HG03039 (cell line): ENCODE results near the gene DMTF1.
"Not testable (repeated sequence)": the region's sequence is repeated elsewhere in the genome, so short reads cannot be mapped to it uniquely, and the experiment has no call there.

Experiments
- ATAC-seq: cut with Tn5 transposase; IDR thresholded peaks from one replicate; pipeline ENCODE4 v1.9.1; 2021; ENCODE audit warnings: mild to moderate bottlenecking, moderate library complexity; ENCODE audit not compliant: unreplicated experiment

DMTF1 gene

DNA sequence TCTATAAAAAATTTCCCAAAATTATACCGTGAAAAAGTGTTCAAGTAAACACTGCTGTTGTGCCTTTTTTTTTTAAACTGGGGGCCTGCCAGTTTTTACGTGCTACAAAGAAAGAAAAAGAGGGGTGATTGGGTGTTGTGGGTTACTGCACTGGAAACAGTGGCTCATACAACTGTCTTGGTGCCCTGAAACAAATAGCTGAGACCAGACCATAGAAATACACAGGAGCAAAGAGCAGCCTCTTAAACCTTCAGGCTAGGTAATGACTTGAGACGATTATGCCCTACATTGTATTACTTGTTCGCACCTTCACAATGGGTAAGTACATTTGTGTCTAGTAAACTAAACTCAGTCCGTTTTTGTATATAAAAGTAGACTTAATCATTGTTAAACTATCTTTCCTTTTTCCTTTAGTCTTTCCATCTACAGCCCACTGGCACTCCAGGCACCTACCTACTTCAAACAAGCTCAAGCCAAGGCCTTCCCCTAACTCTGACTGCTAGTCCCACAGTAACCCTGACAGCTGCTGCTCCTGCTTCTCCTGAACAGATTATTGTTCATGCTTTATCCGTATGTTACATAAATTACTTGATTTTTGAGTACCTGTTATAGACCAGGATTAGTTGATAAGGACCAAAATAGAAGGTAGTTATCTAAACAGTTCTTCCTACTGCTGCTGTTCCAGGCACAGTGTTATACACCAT is 40.7 kb downstream of the DMTF1 start:
- no peak for ATAC-seq

GRCh38 chr7:87193912-87194311 is 41.7 kb downstream of the DMTF1 start:
- no peak for ATAC-seq

- ATAC-seq, result no peak
These were observed 47.0 kb downstream of the DMTF1 start for GRCh38 chr7:87199241-87199640.

DNA sequence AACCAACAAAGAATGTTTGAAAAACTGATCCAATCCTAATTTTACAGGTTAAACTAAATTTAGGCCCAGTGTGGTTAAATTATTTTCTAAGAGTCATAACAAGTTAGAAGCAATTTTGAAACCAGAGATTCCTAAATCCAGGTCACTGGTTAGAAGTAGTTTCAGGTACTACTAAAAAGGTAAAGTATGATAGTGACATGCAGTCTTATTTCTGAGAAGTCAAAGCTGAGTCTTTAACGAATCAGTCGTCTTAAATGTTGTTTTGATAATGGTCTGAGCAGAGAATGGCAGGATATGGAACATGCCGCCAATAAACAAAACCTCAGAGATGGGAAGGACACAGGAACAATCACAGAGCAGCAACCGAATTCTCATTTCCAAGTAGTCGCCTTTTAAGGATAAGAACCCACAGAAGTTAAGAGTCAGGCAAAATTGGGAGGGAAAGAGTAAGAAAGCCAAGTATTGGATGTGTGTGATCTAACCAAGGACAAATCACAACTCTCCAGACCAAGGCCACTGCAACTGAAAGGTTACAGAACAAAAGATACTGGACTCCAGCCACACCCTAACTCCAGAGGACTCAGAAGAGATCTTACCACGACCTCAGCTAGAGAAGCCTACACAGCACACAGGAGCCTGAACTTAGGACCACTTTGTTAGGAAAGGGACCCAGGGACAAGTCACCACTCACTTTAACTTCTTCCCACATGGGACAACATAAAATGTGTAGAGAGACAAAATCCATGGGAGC is 47.6 kb downstream of the DMTF1 start:
- ATAC-seq, result no peak

GRCh38 chr7:87202208-87202607 is 50.0 kb downstream of the DMTF1 start:
- ATAC-seq, result no peak

GRCh38 chr7:87202705-87203104 is 50.5 kb downstream of the DMTF1 start:
- no peak for ATAC-seq

GRCh38 chr7:87203929-87204328 is 51.7 kb downstream of the DMTF1 start:
- ATAC-seq, result not testable (repeated sequence)

DNA sequence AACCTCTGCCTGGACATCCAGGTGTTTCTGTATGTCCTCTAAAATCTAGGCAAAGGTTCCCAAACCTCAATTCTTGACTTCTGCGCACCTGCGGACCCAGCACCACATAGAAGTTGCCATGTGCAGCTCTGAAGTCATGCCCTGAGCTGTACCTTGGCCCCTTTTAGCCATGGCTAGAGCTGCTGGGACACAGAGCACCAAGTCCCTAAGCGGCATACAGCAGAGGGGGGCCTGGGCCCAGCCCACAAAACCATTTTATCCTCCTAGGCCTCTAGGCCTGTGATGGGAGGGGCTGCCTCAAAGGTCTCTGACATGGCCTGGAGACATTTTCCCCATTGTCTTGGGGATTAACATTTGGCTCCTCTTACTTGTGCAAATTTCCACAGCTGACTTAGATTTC is 52.7 kb downstream of the DMTF1 start:
- ATAC-seq, result no peak

DNA sequence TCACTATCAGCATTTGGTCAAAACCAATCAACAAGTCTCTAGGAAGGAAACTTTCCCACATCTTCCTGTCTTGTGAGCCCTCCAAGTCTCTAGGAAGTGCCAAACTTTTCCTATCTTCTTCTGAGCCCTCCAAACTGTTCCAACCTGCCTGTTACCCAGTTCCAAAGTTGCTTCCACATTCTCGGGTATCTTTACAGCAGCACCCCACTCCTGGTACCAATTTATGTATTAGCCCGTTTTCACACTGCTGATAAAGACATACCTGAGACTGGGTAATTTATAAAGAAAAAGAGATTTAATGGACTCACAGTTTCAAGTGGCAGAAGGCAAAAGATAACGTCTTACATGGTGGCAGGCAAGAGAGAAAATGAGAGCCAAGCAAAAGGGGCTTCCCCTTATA is 53.4 kb downstream of the DMTF1 start:
- ATAC-seq, result not testable (repeated sequence)

GRCh38 chr7:87206361-87206760 is 54.1 kb downstream of the DMTF1 start:
- no peak for ATAC-seq

DNA sequence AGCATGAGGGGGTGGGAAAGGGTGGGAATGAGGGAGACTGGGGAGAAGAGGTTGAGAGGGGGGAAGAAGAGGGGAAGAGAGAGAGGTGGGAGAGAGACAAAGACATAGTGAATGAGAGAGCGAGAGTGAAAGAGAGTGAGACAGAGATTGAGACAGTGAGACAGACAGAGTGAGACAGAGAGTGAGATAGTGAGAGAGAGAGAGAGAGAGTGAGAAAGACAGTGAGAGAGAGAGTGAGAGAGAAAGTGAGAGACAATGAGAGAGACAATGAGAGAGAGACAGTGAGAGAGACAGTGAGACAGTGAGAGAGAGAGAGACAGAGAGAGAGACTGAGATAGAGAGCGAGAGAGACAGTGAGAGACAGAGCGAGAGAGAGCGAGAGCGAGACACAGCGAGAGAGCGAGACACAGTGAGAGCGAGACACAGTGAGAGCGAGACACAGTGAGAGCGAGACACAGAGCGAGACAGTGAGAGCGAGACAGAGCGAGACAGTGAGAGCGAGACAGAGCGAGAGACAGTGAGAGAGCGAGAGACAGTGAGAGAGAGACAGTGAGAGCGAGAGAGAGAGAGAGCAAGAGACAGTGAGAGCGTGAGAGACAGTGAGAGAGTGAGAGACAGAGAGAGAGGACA is 57.2 kb downstream of the DMTF1 start:
- no peak for ATAC-seq

DNA sequence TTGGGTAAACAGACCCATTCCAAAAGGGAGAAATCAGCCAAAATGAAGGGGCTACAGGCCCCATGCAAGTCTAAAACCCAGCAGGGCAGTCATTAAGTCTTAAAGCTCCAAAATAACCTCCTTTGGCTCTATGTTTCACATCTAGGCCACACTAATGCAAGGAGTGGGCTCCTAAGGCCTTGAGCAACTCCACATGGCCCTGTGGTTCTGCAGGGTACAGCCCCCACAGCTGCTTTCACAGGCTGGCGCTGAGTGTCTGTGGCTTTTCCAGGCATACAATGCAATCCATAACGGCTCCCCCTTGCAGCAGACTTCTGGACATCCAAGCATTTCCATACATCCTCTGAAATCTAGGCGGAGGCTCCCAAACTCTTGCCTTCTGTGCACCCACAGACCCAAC is 58.3 kb downstream of the DMTF1 start:
- ATAC-seq, result no peak

GRCh38 chr7:87212498-87212897 is 60.2 kb downstream of the DMTF1 start:
- no peak for ATAC-seq

GRCh38 chr7:87213252-87213651 is 61.0 kb downstream of the DMTF1 start:
- no peak for ATAC-seq

DNA sequence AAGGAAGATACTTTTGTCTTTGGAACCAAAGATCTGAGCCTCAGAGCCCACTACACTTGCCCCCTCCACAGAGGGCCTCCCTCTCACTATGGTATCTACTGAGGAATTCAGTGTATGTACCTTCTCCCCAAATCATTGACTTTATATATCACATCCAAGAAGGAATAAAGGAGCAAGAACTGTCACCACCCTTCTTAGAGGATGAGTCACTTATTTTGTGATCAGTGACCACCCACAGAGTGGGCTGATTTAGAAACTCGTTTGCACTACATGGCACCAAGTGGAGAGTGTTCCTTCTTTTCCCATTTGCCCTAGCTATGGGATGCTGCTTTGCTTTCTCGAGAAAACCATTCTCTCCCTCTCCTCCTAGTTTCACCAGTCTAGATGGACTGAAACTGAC is 61.6 kb downstream of the DMTF1 start:
- no peak for ATAC-seq

- ATAC-seq, result no peak
These were observed 62.8 kb downstream of the DMTF1 start for GRCh38 chr7:87215046-87215445.

DNA sequence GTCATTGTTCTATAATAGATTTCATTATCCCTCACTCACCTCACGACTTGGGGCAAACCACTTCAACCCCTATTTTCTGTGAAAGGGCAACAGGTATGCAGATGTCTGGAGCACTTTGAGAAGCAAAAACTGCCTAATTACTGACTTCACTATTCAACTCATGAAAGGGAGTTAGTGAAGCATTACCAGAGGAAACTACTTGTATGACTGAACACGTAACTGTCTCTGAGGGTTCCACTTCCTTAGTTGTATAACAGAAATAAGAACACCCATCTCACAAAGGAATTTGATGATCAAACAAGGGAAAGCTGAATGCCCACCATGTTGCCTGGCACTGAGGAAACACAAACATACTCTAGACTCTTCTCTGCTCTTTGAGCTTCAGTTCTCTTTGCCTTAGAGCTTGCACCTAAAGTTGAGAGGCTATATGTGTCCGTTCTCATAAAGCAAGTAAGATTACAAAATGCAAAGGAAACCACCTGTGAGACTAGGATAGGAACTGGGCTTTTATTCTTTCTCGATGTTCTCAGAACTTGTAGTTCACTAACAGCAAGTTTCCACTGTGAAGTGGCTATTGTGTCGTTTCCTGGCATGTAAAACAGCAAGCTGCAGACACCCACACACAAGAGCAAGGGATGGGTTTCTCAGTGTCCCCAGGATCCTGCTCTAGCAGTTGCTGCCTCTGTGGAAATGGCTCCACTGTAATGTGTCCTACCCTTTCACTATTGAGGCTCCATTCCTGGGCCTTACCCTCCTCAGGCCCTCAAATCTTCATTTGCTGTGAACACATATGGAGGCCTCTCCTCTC is 64.7 kb downstream of the DMTF1 start:
- peak; percentile 45 for ATAC-seq

DNA sequence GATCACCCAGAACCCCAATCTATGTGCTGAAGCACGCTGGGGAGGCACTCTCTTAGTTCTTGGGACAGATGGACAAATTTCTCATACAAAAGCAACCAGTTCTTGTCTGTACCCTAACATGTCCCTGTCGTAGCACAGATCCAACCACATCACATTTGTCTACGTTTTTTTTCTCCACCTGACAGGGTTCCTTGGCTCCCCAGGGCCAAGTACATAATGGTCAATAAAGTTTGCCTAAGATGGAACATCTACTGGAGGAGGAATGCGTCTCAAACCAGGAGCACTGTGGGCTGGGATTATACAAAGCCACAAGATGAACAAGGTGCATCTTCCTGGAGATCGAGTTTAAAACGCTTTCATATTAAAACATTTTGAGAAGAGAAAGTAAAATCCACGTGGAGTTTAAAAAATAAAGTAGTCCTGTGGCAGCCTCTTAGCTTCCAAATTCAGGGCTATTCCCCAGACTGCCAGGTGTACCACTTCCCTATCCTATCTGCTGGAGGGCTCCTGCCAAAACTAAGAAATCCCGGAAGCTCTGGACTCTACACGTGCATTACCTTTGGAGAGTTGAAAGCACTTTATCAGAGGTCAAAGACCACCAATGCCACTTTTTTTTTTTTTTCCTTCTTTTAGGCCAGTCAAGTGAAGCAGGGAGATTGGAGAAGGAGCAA is 65.9 kb downstream of the DMTF1 start:
- no peak for ATAC-seq

DNA sequence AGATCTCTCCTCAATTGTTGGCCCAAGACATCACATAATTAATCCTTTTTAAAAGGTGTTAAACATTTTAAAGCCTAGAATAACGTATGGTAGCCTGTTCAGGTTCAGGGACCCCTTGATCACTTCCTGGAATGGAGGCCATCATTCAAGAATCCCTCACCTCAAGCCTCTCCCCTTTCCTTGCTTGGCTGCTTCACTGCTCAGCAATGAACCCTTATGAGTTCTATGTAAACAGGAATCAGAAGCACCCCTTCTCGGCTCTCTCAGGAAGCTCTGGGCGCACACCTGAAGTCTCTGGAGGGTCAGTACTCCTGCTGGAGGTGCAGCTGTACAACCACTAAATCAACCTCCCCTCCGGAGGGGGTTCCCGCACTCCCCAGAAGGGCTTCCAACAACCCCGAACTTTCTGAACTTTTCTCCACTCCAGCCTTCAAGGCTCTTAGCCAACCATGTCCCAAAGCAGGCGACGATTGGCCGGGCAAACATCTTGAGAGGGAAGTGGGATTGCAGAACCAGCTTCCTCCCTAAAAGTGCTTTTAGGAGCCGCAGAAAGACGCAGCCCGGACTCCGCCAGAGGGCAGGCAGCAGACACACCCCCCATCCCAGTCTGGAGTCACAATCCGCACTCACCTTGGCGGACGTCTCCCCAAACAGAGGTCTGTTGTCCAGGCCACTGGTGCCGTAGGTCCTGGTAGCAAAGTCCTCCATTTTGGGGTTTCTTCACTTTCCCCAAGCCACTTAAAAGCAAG is 66.7 kb downstream of the DMTF1 start:
- ATAC-seq, result no peak

- ATAC-seq, result peak; percentile 43
These were observed 67.3 kb downstream of the DMTF1 start, which contains the start of gene TMEM243 for GRCh38 chr7:87219545-87220025. Gene TMEM243 (minus strand): TSS chr7:87219732. CDS start chr7:87219503, 229 bp downstream.
